Suprapubic skin (tissue), 4 donors: ENCODE measurements around the gene ZEB2. TPM values are rescaled to one million over a fixed set of nuclear protein-coding genes. Genes with fewer than 3 reads are reported as not detected.

Experiments used
- DNase-seq, 2 donors: peaks; one replicate each; pipeline ENCODE4 v3.0.0-alpha.2; 2019; ENCODE audit warnings: low spot score in 2 of 2
- H3K27ac ChIP-seq: fragments of 200-600 bp; sonication (generic); one replicate; pipeline ENCODE4 v1.5.1; 2019
- H3K27me3 ChIP-seq: fragments of 200-600 bp; sonication (generic); one replicate; pipeline ENCODE4 v1.5.1; 2019
- H3K36me3 ChIP-seq: fragments of 200-600 bp; sonication (generic); one replicate; pipeline ENCODE4 v1.5.1; 2019
- H3K4me1 ChIP-seq: fragments of 200-600 bp; sonication (generic); one replicate; pipeline ENCODE4 v1.5.1; 2019
- H3K4me3 ChIP-seq: fragments of 200-600 bp; sonication (generic); one replicate; pipeline ENCODE4 v1.5.1; 2019; ENCODE audit warnings: mild to moderate bottlenecking
- H3K9me3 ChIP-seq: fragments of 200-600 bp; sonication (generic); one replicate; pipeline ENCODE4 v1.5.1; 2019
- EP300 ChIP-seq: sonication (generic); formaldehyde crosslinking; IDR thresholded peaks from one replicate; pipeline ENCODE4 v1.6.1; 2017; ENCODE audit warnings: antibody characterized with exemption
- POLR2A ChIP-seq, 2 donors: fragments of 450-650 bp; IDR thresholded peaks; one replicate each; pipeline ENCODE4 v1.6.1; 2017; ENCODE audit warnings: antibody characterized with exemption in 2 of 2, mild to moderate bottlenecking in 2 of 2, moderate library complexity in 2 of 2
- POLR2AphosphoS5 ChIP-seq, 3 donors: sonication (generic); formaldehyde crosslinking; IDR thresholded peaks; one replicate each; pipeline ENCODE4 v1.6.1; 2017; ENCODE audit warnings: antibody characterized with exemption in 3 of 3
- WGBS: methylation state at CpG from one replicate; pipeline ENCODE4 v1.1.5; 2018; 5-methylcytosine and 5-hydroxymethylcytosine counted together
- total RNA-seq, 4 donors: library from RNA; depleted of rRNA; stranded (reverse); fragments of >200 nt; gene quantifications; one replicate each; pipeline ENCODE4 v1.1.0, GENCODE V29; 2016
- TF ChIP-seq, protein P1 (sequence below), 2 donors: fragments of 200-600 bp in 1 of 2; fragments of 450-650 bp in 1 of 2; sonication (generic) in 1 of 2; IDR thresholded peaks; one replicate each; pipeline ENCODE4 v1.5.1; 2016 to 2019; ENCODE audit warnings: antibody characterized with exemption in 2 of 2, mild to moderate bottlenecking in 1 of 2, moderate library complexity in 1 of 2

ZEB2 gene
- total RNA-seq, 4 donors from 2014 or later: 16.3 to 43.7 (median 34.5) TPM

DNA sequence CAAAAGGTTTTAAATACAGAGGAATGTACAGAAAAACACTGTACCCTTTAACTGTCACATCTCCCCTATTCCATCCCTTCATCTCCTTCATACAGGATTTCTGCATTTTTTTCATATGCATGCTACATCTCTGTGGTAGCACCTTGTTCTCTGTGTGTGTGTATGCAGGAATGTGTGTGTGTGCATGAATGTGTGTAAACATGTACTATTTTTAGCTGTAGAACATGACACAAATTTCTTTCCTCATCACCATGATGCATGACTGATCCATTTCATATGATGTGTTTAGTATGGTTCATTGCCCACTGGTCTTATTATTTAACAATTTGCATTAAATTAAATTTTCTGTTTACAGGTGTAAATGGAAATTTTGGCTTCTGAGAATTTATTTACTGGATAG lies 21.5 kb upstream of the ZEB2 start:
- no peak for TF ChIP-seq POLR2AphosphoS5 (IDR thresholded peaks at IDR 0.05)
- no peak for TF ChIP-seq POLR2A (IDR thresholded peaks at IDR 0.05)
- TF ChIP-seq EP300: no peak
- TF ChIP-seq, protein P1, sequence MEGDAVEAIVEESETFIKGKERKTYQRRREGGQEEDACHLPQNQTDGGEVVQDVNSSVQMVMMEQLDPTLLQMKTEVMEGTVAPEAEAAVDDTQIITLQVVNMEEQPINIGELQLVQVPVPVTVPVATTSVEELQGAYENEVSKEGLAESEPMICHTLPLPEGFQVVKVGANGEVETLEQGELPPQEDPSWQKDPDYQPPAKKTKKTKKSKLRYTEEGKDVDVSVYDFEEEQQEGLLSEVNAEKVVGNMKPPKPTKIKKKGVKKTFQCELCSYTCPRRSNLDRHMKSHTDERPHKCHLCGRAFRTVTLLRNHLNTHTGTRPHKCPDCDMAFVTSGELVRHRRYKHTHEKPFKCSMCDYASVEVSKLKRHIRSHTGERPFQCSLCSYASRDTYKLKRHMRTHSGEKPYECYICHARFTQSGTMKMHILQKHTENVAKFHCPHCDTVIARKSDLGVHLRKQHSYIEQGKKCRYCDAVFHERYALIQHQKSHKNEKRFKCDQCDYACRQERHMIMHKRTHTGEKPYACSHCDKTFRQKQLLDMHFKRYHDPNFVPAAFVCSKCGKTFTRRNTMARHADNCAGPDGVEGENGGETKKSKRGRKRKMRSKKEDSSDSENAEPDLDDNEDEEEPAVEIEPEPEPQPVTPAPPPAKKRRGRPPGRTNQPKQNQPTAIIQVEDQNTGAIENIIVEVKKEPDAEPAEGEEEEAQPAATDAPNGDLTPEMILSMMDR (IDR thresholded peaks at IDR 0.05): no peak
- H3K27ac ChIP-seq: no peak overlapping the region

DNA sequence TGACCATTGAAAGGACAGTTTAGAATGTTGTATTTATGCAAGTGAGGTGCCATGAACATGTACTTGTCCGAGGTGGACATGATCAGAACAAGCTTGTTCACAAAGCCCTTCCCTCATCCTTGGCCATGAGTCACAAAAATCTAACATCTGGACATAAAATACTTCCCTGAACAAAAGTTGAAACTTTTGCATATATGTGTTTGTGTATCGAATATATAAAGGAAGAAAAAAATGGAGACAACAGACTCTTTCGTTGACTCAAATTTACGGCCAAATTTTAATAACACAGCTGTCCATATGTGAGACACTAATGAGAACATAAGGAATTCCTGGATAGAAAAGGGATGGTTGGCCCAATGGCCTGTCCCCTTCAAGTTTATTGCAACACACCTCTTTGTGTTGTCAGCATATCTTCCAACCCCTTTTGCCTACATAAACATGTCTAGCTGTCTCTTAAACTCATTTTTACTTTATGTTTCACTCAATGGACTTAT lies 19.4 kb upstream of the ZEB2 start:
- Histone ChIP-seq H3K4me1 (no peaks in the 10 kb centered on the region), H3K27me3 (no peaks in the 10 kb centered on the region), H3K9me3 (no peaks in the 10 kb centered on the region), H3K27ac (no peak overlapping the region), H3K36me3 (no peaks in the 10 kb centered on the region), H3K4me3 (no peak overlapping the region)
- no peak for DNase-seq
- 89% methylated on average over 4 of the region's 4 CpGs for WGBS
- TF ChIP-seq, protein P1 (IDR thresholded peaks at IDR 0.05): no peak
- TF ChIP-seq POLR2AphosphoS5 (IDR thresholded peaks at IDR 0.05) (no peak), EP300 (no peak), POLR2A (IDR thresholded peaks at IDR 0.05) (no peak)

More for the DNA sequence above, 21.5 kb upstream of the ZEB2 start:
- Histone ChIP-seq H3K4me1 (no peaks in the 10 kb centered on the region), H3K27me3 (no peaks in the 10 kb centered on the region), H3K36me3 (no peaks in the 10 kb centered on the region), H3K4me3 (no peak overlapping the region), H3K9me3 (no peaks in the 10 kb centered on the region)
- DNase-seq: no peak

DNA sequence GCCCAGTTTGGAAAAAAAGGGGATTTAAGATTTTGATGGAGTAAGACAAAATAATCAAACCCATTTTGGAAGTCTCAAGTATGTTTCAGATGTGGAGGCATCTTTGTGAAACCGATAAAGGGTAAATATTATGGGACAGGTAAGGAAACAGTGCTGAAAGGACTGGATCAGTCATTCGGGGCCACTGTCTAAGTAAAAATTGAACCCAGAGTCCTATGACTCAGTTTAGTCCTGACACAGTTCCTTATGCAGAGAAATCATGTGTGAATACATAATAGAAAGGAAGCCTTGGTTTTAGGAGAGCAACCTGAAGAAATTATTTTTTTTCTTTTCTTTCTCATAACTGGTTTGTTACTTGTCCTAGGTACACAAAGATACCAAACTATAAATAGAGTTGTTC lies 15.4 kb upstream of the ZEB2 start:
- no peak for DNase-seq
- H3K4me3 ChIP-seq: no peak overlapping the region
- WGBS: 93% methylated on average over 2 of the region's 2 CpGs
- H3K27me3 ChIP-seq: no peaks in the 10 kb centered on the region
- no peaks in the 10 kb centered on the region for H3K4me1 ChIP-seq
- H3K27ac ChIP-seq: no peak overlapping the region
- TF ChIP-seq, protein P1 (IDR thresholded peaks at IDR 0.05): no peak
- TF ChIP-seq EP300: no peak
- TF ChIP-seq POLR2A (IDR thresholded peaks at IDR 0.05): no peak
- no peak for TF ChIP-seq POLR2AphosphoS5 (IDR thresholded peaks at IDR 0.05)
- no peaks in the 10 kb centered on the region for H3K9me3 ChIP-seq
- no peaks in the 10 kb centered on the region for H3K36me3 ChIP-seq

DNA sequence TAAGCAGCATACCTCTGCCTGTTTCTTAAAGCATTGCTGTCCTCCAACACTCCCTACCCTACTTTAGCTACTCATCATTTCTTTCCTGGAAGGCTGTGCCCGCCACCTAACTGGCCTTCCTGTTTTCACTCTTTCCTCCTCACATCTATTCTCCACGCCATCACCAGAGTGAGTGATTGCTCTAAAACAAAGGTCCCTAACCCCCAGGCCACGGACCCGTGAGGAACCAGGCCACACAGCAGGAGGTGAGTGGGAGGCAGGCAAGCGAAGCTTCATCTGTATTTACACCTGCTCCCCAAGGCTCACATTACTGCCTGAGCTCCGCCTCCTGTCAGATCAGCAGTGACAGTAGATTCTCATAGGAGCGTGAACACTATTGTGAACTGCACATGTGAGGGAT lies 13.3 kb upstream of the ZEB2 start:
- no peaks in the 10 kb centered on the region for H3K9me3 ChIP-seq
- no peaks in the 10 kb centered on the region for H3K36me3 ChIP-seq

DNA sequence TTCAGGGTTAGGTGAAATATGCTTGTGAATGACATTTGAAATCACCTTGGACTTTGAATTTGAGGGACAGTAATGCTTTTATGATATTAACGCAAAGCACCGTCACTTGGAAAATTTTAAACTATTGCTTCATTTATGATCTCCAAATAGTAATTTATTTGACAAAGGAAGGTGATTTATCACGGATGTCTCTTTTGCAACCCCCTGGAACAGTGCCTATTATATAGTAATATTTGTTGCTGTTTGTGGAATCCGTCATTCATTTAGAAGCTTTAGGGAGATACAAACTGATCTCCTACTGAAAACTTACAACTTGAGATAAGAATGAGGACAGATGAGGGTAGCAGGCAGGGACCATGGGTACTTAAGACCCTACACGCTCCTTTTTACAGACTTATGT lies 10.7 kb upstream of the ZEB2 start:
- TF ChIP-seq EP300: no peak
- TF ChIP-seq POLR2AphosphoS5 (IDR thresholded peaks at IDR 0.05): no peak
- TF ChIP-seq, protein P1 (IDR thresholded peaks at IDR 0.05): no peak
- TF ChIP-seq POLR2A (IDR thresholded peaks at IDR 0.05): no peak

More for the DNA sequence above, 13.3 kb upstream of the ZEB2 start:
- no peak overlapping the region for H3K27ac ChIP-seq
- peaks cover 6% of the 10 kb centered on the region for H3K4me1 ChIP-seq
- H3K4me3 ChIP-seq: no peak overlapping the region
- 88% methylated on average over 7 of the region's 7 CpGs for WGBS
- TF ChIP-seq POLR2A (IDR thresholded peaks at IDR 0.05): no peak
- TF ChIP-seq EP300: no peak
- no peak for TF ChIP-seq POLR2AphosphoS5 (IDR thresholded peaks at IDR 0.05)
- TF ChIP-seq, protein P1 (IDR thresholded peaks at IDR 0.05): no peak
- no peaks in the 10 kb centered on the region for H3K27me3 ChIP-seq
- DNase-seq: no peak

More for the DNA sequence above, 10.7 kb upstream of the ZEB2 start:
- H3K4me1 ChIP-seq: peaks cover 11% of the 10 kb centered on the region
- DNase-seq: no peak
- H3K9me3 ChIP-seq: no peaks in the 10 kb centered on the region
- H3K27ac ChIP-seq: no peak overlapping the region
- H3K36me3 ChIP-seq: no peaks in the 10 kb centered on the region
- no peaks in the 10 kb centered on the region for H3K27me3 ChIP-seq
- no peak overlapping the region for H3K4me3 ChIP-seq
- 74% methylated on average over 5 of the region's 5 CpGs for WGBS
